SKM-1 (cell line): ENCODE data around the gene KNCN.

Experiments
- DNase-seq: peaks from one replicate; lab custom pipeline; 2025; ENCODE audit not compliant: unreplicated experiment; lab: John Stamatoyannopoulos, UW

Gene KNCN

DNA sequence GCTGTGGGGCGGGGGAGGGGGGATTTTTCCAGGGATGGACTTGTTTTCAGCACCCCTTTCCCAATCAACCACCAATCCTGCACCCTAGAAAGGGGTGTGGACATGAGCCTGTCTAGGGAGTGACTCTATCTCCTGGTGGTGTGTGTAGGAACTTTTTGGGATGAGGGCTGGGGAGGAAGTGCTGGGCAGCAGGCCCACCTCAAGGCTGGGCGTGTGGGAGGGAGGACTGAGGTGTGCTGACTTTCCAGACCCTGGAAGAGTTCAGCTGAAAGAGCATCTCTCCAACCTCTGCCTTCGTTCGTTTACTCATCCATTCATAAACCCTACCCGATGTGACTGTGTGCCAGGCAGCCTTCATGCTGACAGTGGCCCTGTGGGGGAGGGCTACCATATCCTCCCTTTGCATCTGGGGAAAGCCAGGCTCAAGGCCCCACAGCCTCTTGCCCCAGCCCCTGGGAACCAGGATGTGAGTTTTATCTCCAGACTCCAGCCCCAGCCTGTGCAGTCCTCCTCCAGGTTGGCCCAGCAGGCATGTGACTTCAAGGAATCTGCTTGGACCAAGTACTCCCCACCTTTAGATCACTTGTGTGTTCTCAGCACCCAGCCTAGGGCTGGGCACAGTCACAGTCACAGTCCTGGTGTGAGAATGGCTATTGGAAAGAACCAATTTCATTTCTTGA is 6.7 kb downstream of the KNCN start:
- DNase-seq, result no peak

- DNase-seq, result no peak
Measured at GRCh38 chr1:46543761-46544560, 7.5 kb downstream of the KNCN start.

- DNase-seq, result no peak
Measured at GRCh38 chr1:46543382-46543760, 8.1 kb downstream of the KNCN start.

- DNase-seq, result no peak
Measured at GRCh38 chr1:46539972-46540371, 11.5 kb downstream of the KNCN start.

DNA sequence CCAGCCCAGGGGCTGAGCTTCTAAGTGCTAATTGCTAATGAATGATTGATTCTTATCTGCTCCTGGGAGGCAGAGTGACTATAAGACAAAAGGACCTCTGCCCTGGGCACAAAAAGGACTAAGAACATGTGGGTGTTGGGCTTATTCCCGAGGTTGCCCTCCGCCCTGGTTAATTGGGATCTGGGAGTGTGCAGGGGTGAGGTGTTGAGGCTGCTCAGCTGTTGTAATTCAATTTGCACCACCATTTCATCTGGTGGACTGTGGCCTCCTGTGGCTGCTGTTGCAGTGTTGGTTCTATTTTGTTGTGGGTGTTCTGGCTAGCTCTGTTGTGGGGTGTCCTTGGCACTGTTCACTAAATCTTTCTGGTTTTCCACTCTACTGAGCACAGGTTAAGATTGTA is 13.3 kb downstream of the KNCN start:
- DNase-seq, result no peak

DNA sequence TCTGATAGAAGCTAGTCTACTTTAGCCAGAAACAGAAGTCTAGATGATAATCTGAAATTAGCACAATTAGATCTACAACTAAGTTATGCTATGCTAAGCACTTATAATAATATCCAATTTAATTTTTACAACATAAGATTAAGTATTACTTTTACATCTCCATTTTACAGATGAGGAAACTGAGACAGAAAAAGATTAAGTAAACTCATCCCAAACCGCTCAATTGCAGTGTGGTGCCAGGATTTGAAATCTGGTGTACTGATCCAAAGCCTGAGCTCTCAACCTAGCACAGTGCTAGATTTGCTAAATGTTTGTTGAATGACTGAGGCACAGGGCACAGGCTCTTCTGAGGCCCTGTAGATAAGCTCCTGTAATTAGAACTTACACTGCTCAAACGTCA is 13.8 kb downstream of the KNCN start:
- no peak for DNase-seq

DNA sequence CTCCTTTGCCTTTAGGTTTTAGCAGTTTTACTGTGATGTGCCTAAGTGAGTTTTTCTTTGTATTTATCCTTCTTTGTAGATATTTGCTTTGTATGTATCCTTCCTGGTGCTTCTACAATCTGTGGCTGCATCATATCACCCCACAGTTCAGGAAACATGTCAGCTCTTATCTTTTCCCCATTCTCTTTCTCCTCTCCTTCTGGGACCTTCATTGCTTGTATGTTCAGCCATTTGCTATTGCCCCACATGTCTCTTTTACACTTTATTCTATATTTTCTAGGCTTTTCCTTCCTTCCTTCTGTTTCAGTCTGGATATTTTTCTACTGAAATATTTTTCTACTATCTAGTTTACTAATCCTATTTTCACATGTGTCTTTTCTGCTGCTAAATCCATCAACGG is 14.9 kb downstream of the KNCN start:
- DNase-seq, result no peak

- DNase-seq, result peak; percentile 10
Measured at GRCh38 chr1:46535063-46535462, 16.4 kb downstream of the KNCN start.

DNA sequence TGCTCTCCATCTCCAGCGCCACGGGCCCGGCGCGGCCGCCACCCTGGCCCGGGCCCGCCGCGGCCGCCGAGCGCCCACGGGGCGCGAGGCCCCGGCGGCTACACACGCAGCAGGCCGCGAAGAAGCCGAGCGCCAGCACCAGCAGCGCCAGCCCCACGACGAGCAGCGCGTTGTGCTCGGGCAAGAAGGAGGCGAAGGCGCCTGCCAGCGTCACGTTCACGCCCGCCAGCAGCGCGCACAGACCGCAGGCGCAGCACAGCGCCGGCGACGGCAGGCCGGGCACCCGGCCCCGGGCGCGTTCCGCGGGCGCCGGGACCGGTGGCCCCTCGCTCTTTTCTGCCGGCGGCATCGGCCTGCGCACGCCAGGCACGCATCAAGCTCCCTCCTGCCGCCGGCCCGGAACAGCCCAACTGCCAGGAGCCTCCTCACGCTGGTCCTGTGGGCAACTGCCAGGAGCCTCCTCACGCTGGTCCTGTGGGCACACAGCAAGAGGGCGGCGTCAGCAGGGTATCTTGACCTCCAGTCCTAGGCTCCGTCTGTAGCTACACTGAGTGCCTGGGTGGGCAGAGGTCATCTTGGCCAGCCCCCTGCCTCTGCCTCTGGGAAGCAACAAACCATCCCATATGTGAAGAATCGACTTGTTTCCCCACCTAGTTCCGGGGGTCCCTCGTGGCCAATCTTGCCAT is 18.1 kb downstream of the KNCN start:
- DNase-seq, result no peak

- no peak for DNase-seq
Measured at GRCh38 chr1:46532498-46533178, 18.8 kb downstream of the KNCN start.

- DNase-seq, result no peak
Measured at GRCh38 chr1:46532095-46532494, 19.4 kb downstream of the KNCN start.

- no peak for DNase-seq
Measured at GRCh38 chr1:46530791-46531409, 20.5 kb downstream of the KNCN start.

DNA sequence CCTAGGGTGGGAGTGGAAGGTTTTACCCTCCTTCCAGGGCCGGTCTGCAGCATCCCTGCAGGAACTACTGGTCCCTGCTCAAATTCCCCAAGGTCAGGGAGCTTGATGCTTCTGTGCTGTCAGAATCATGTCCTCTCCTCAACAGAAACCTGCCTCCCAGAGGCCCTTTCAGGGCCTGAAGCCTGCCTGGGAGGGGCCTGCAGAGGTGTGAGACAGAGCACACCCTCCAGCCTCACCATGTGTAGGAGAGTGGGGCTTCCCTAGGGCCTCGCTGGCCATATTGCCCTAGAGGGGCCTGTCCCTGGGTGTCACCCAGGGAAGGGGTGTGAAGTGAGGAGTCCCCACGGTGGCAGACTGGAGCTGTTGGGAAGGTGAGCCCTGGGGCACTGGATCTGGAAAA is 21.1 kb downstream of the KNCN start:
- no peak for DNase-seq

GRCh38 chr1:46529031-46529630 is 22.3 kb downstream of the KNCN start:
- DNase-seq, result no peak

DNA sequence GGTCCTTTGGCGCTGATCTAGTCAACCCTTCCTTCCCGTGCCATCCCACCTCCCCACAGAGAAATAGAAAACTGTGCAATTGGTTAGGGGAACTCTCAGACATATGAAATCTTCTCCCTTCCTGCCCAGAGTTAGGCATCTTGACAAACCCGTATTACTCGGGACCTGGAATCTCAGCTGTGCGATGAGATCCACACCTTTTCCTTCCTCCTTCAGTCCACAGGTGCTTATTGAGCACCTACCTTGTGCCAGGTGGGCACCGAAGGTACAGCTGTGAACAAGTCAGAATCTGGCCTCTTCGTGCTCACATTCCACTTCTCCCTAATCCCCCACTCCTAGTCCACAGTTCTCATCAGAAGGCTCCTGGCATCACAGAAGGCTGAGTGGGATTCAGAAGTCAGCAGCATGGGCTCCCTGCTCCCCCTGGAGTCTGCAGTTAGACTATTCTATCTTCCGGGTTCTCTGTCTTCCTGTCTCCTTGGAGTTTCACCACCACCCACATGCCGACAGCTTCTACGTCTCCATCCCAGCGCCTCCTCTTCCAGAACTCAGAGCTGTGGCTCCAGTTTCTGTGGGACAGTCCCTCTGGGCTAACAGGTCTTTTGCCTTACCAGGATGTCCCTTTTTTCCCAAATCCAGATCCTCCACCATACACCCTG is 23.0 kb downstream of the KNCN start:
- no peak for DNase-seq

GRCh38 chr1:46527474-46528296 is 23.8 kb downstream of the KNCN start:
- peak; percentile 69 for DNase-seq

GRCh38 chr1:46526691-46527291 is 24.7 kb downstream of the KNCN start:
- DNase-seq, result no peak

DNA sequence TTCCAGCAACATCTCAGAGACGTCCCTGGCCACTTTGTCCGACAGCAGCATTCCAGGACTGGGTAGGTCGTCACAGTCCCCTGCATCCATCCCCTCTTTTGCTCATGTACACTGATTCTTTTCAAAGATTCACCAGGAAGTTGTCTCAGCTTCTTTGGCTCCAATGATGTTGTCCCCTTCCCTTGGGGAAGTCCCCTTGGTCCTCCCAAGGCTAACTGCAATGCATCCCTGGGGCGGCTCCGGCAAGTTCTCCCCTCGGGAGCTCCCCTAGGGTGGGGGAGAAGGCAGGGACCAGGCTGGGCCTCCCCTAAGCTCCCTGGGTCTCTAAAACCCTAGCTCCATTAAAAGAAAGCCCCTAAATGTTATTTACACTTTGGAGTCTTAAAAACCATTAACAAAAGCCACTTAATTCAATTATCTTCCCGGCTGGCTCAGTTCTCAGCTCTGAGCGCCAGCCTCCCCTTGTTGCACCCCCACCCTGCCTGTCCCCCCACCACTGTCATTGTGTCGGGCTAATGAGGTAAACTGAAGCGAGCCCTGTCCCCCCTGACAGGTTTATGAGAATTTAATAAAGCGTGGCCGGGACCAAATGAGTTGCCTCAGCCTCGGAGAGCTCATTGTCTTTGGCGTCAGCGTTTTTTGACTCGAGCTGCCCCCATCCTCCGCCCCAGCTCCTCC is 25.3 kb downstream of the KNCN start:
- DNase-seq, result no peak
